NCI-H2196 treated with DMSO at 0.1 percent for 48 hours (cell line): Measurements from ENCODE around the gene CPT2.

Experiments
- DNase-seq: peaks from one replicate; lab custom pipeline; 2025; ENCODE audit not compliant: unreplicated experiment; lab: John Stamatoyannopoulos, UW

CPT2 gene

DNA sequence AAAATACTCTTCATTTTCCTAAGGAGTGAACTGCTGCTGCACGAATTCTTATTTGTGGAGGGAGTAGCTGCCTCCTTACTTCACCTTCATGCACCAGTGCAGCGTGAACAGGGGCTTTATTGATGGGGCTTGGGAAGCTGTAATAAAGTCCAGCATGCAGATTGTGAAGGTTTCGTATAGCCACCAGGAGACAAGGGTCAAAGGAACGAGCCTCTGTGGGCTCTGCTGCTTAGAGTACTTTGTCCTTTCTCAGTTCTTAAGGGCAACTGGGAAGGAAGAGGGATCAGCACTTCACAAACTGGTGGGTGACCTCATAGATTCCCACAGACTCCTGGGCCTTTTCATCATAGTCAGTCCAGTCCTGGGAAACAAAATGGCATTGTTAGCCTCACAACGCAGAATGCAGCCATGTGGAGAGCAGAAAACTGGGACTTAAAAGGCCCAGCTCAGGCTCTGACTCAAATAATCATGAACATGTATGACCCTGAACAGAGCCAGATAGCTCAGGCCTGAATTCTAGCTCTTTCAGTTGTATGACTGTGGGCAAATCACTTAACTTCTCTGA is 17.8 kb downstream of the CPT2 start:
- no peak for DNase-seq

DNA sequence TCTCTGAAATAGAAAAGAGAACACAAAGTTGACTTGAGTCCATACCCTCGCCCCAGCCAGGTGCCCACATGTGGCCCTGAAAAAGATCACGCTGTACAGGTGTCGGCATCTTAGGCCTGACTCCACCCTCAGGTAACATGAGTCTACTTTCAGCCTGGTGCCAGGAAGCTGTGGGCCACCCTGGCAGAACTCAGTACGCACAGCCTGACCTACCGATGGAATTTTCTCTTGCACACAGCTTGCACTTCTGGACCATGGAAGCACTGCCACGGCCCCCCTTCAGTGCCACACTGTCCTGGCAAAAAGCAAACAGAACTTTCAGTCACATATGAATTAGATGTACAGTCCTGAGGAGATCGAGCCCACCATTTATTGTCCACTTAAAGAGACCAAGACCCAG is 21.6 kb downstream of the CPT2 start:
- DNase-seq, result no peak

DNA sequence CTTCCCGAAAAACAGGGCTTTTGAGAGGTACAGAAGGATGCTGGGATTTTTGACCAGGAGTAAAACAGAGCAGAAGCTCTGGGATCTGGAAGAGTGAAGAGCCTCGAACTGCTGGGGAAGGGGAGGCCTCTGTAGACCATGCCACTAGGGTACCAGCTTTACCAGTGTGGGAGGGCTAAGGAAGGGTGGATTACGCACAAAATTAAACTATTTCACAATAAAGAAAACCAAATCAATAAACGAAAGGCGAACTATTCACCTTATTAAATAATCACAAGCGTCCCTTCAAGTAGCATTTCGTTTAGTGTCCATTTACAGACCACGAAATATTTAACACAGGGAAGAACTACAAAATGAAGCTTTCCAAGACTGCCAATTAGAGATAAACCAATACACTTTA is 23.1 kb downstream of the CPT2 start:
- no peak for DNase-seq

DNA sequence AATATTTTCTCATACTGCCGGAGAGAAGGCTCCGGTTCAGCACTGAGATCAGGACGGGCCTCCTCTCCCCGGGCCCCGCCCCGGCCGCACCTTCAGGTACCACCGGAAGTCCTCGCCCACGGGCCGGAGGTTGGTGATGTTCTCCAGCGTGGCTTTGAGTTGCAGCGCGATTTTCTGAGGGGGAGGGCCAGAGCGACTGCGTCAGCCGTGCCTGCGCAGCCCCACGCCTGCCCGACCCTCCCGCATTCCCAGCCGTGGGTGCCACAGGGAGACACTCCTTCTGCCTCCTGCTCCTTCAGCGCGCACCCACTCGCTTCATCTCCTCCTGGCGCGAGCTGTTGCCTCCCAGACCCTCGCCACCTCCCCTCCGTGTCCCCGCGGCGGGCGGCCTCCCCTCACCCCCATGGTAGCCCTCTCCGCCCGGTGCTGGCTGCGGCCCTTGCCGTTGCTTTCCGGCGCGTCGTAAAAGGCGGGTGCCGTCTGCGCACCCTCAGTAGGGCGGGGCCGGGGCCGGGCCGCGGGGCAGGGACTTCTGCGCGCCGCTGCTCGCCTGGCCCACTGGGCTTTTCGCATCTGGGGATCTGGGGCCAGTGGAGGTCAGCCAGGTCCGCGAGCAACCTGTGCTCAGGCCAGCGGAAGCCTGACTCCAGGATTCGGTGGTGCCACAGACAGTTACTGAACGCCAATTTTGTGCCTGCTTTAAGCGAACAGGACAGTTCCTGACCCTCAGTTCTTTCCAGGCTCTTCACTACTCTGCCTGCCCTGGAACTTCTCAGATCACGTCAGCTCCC is 23.7 kb downstream of the CPT2 start, which contains the start of gene CZIB:
TSS of gene CZIB (minus strand) at position 464 of the 791 bp plus-strand sequence. CDS start at position 405, 59 bp downstream.
- DNase-seq, result peak; percentile 87

DNA sequence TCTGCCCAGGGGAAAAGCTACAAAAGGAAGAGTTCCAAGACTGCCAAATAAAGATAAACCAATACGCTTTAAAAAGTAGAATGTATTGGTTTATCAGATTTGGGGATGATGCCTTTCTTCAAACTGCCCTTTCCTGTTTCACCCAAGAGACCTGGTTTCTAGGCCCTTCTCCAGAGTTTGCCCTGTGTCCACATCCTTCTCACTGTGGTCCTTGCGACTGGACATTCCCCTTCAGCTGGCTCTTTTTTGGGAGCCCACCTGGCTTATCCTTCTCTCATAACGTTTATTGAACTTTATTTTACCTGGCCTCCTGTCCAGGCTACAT is 24.3 kb downstream of the CPT2 start:
- no peak for DNase-seq

DNA sequence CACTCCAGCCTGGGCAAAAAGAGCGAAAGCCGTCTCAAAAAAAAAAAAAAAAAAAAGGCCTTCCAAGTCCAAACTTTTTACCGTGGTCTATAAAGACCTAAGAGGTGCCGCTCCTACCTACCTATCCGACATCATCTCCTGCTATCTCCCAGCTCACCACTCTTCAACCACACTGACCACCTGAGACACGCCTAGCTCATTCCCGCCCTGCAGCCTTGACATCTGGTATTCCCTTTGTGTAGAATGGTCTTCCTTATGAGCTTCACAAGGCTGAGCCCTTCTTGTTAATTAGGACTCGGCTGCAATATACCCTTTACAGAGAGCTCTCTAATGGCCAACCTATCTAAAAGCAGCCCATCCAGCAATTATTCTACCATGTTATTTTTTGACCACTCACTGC is 41.0 kb downstream of the CPT2 start:
- DNase-seq, result no peak

DNA sequence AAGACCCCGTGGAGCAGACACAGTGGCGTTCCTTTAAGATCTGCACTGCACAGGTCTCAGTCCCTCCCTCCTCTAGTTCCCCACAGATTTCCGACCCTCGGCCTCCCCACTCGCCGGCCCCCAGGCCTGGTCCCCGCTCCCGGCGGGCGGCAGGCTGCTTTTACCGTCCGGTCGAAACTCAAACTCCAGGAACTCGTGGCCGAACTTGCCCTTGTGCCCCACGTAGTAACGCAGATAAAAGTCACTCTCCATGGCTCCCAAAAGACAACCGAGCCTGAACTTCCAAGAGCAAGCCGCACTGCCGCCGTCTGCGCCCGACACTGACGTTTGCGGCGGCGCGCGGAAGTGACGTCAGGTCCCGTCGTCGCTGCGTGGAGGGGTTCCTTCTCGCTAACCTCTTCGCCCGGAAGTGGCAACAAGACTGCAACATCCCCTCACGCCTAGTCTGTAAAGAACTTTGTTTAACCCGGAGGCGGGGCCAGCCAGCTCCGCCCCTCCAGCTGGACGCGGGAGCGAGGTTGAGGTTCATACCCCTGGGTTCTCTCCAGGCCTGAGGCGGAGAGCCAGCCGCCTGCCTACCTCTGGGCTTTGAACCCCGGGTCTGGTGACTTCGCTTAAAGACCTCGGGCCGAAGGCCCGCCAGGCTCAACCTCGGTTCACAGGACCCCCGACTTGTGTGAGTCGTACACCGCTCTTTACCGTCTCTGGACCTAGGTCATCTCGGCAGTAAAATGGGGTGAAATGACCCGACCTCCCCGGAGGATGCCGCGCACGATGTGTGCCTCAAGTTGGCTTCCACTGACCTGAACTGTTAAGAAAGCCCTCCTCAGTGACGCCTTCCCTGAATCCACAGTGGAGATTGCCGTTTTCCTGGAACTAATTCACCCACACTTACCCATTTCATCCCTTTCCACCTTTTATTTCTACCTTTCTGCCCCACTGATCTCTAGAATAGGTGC is 41.9 kb downstream of the CPT2 start, which contains the start of gene MAGOH:
TSS of gene MAGOH (minus strand) at position 322 of the 959 bp plus-strand sequence. CDS start at position 252, 70 bp downstream.
- DNase-seq, result peak; percentile 85

DNA sequence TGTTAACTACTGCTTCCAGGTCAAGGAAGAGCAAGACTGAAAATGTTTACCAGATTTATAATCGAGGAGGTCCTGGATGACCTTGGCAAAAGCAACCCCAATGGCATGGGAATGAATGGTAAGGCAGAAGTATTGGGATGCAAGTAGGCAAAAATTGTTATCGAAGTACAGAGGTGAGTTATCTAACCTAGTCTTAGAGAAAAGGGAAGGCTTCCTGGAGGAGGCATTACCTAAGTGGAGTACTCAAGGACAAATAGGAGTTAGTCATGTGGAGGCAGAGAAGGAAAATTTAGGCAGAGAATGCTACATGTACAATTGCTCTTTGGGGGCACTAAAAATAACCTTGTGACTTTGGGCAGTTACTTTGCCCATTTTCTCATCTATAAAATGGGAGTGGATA is 45.2 kb downstream of the CPT2 start:
- DNase-seq, result no peak

DNA sequence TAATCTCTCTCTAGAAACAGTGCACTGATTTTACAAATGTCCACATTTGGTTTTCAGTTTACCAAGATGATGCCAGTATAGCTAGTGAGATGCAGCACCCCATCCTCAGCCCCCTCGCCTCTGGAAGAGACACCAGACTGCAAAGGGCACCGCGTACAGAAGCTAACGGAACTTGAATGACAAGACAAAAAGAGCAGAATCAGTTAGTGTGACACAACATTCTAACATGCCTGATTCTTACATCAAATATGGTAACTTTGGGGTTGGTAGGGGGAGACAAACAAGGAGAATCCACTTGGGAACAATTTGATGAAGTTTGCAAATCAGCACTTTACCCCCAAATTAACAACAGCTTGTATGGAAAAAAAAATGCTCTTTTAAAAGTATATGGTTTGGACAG is 45.8 kb downstream of the CPT2 start:
- DNase-seq, result no peak

DNA sequence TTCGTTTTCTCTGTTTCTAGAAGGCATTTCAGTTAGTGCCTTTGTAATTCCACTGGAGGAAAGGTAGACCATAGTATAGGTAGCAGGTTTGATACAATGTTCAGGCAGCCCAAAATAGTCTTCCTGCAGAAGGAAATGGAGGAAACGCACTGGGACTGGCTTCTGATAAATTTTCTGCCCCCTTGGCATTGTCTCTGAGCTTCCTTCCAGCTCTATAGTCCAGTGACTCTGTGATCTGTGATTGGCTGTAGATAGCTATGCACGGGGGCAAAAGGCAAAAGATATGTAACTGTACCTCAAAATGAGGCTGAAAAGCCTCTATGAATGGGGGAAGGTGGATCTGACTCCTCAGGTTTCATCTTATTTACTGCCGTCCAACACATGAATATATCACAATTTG is 47.5 kb downstream of the CPT2 start:
- no peak for DNase-seq

DNA sequence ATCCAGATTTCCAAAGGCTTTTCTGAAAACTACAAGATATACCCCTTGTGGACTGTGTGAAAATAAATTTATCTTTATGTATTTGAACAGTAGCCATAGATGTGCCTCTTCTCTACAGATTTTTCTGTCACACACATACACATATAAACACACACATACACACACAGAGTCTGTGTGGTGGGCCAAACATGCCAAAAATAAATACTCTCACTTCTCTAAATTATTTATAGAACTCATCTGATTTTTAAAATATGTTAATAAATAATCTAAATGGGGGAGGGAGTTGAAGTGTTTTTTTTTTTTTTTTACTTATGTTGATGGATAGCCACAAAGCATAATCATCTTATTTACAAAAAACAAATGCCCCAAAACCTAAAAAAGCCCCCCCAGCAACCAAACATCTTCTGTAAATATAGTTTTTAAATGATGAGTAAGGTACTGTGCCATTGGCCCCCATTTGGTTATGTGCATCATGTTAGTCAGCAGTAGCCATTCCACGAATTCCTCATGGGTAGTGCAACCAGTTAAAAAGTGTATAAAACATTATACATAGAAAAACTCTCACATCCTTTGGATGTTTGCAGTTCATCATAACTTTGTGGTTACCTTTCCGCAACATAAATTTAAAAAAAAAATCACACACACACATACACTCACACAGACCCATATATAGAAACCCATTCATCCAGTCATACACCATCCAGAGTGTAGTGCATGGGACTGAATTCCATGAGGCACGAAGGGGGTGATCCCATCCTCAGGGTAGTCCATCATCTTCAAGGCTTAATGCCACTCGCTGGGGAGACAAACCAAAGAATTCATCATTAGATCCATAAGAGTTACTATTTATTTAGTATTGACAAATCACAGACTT is 49.9 kb downstream of the CPT2 start:
- DNase-seq, result no peak

DNA sequence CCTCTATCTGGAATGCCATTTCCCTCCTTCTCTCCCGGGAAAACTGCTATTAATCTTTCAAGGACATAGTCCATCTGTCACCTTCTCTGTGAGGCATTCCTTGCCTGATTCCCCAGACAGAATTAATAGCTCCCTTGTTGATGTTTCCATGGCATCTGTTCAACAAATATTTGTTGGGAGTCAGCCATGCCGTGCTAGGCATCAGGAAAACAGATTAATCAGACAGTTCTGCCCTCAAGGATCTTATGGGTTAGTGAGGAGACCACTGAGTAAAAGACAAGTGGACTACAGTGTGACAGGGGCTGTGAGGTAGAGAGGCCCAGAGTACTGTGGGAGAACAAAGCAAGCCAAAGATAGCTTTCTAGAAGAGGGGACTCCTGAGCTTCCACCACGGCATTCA is 53.1 kb downstream of the CPT2 start:
- no peak for DNase-seq

DNA sequence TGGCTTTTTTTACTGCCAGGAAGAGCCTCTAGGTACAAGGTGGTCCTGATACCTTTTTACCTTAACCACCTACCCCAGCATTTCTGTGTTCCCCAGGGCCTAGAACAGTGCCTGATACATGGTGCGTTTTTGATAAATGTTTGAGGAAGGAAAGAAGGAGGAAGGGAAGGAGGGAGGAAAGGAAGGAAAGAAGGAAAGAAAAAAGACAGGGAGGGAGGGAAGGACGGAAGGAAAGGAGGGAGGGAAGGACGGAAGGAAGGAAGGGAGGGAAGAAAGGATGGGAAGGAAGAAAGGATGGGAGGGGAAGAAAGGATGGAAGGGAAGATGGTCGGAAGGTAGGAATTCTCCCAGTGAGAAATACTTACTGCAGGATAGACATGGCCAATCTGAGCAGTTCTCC is 53.7 kb downstream of the CPT2 start:
- no peak for DNase-seq

DNA sequence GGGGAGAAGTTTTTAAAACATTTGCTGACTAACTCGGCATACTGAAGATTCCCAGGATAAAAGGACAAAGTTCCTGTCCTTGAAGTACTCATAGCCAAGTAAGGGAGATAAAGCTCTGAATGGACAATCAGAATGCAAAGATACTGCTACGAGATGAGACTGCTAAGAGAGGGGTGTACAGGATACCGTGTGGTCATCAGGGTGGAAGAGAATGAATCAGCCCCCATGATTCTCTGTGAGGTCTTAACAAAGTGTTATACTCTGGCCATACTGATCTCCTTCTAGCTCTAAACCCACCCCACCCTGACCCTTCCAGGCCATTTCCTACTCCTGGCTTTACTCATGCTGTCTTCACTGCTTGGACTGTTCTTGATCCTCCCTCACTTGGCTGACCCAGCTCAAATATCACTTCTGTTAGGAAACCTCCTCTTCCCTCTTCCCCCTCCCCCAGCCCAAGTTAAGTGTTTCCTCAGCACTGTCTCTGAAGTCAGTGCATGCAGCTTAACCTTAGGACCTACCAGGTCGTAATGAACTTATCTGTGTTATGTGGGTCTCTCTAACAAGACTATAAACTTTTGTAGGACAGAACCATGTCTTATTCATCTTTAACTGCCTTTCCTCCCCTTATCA is 57.5 kb downstream of the CPT2 start:
- no peak for DNase-seq

DNA sequence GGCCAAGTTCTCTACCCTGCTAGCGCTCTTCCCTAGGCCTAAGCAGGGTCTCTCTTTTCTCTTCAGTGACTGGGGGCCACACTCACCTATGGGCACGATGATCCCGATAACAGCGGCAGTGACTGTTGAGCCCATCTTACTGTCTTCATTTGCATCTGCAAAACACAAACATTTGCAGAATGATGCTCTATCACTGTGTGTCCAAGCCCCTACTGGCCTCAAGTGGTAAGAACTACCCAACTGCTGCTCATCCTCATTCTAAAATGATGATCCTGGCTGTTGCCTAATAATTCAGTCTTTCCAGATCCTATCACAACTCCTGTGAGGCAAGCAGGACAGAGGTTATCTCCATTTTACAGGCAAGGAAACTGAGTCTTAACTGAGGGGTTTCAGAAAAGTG is 58.4 kb downstream of the CPT2 start:
- DNase-seq, result no peak

DNA sequence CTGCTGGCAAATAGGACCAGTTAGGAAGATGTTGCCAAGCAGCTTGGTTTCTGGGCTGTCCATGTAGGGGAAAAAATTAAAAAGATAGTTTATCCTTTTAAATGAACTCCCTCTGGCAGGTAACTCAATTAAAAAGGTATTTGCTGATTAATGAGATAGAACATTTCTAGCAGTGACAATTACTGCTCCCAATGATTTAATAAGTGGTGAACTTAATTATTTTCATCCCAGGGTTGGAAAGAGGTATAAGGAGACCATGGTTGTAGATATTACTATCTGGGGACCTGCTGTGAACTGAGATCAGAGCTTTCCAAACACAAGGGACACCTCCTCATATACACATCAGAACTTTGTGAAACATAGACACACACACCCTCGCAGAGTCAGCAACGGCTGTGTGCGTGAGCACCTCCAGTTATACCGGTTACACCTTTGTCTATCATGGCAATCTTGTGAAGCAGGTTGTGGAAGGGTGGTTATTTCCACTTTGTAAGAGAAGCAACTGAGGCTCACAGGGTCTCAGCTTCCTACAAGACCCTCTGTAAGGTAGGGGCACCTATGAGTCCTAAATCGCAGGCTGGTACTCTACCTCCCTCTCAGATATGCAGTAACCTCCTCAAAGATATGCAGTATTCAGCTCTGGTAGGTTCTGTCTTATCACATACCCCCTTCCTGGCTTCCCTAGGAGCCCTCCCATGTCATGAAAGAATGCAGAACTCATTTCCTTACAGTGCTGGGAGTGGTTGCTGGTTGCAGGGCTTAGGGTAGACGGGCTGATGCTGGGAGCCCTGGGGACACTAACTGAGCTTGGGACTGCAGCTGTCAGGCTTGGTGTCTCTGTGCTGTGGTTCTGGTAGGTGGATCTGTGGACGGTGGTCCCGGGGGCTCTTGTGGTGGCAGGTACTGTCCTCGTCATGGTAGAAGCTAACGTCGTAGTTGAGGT is 60.2 kb downstream of the CPT2 start:
- DNase-seq, result no peak

DNA sequence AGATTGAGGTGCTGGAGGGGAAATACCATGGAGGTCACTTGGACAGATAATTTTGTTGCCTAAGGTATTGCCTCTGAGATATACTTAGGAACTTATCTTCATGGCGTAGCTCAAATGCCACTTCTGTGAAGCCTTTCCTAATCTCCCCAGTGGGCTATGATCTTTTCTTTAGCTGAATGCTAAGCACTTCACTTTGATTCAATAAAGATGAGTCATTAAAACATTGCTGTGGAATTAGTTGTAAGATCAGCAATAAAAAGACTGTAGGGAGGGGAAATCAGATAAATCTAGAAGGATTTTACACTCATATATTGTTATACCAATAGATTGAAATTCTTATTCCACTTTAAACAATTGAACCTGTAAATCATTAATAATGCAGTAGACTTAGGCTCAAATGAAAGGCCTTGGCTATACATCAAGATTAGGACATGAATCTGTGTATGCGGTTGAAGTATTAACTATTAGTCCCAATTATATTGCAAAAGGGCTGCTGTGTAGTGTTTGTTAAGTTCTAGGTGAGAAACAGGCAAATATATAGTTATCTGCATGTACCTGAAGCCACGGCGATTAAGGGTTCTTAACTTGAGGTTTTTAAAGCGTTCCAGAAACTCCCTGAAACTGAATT is 60.9 kb downstream of the CPT2 start:
- DNase-seq, result no peak

DNA sequence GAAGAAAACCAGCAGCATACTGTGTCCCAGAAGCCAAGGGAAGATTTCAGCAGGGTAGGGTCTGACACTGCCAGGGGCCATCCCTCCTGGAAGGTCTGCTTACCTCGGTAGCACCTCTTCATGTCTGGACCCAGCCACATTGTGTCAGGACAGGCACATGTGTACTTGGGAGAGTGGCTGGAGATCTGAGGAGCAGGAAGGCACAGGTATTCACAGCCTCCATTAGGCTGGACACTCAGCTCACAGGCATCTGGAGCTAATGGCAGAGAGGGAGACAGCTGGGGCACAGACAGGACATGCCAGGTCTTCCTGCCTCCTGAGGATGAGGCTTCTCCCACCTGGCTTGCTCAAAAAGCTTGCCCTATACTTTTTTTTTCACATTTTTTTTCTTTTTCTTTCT is 61.6 kb downstream of the CPT2 start:
- DNase-seq, result no peak

DNA sequence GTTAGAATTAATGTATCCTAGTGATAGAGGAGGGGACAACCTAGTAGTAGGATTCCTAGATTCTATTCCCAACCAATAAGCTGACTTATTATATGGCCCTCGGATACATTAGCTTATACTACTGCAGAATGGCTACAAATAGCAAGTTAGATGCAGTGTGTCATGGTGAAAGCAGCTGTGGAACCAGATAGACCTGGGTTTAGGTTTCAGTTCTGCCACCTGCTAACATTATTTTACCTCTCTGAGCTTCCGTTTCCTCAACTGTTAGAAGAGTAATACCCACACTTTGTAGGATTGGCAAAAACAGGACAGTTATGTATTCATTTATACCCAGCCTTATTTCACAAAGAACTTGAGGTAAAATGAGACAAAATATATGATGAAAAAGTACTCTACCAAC is 63.3 kb downstream of the CPT2 start:
- no peak for DNase-seq
